ENCODE measurements around the gene APOC3.
"Not testable (repeated sequence)": the region's sequence is repeated elsewhere in the genome, so short reads cannot be mapped to it uniquely, and the experiment has no call there.

APOC3 gene

GRCh38 chr11:116829525-116830183 is at the start of gene APOC3:
TSS of gene APOC3 (plus strand) at chr11:116829907. CDS start at chr11:116830583, 676 bp downstream.
- peak; percentile 13 for DNase-seq (ENCODE audit: low spot score)

- DNase-seq (ENCODE audit: low spot score): no peak
Measured at GRCh38 chr11:116782728-116783127, 47.0 kb upstream of the APOC3 start.

- DNase-seq (ENCODE audit: low spot score): no peak
Measured at GRCh38 chr11:116786326-116786725, 43.4 kb upstream of the APOC3 start.

- DNase-seq (ENCODE audit: low spot score): no peak
Measured at GRCh38 chr11:116786966-116787365, 42.7 kb upstream of the APOC3 start.

GRCh38 chr11:116787436-116787785 is 42.3 kb upstream of the APOC3 start:
- DNase-seq (ENCODE audit: low spot score): peak; percentile 16

- peak; percentile 94 for DNase-seq (ENCODE audit: low spot score)
Measured at GRCh38 chr11:116787786-116788486, 41.8 kb upstream of the APOC3 start, which contains the start of gene ZPR1. TSS of gene ZPR1 (minus strand) at chr11:116788023. CDS start at chr11:116787990, 33 bp downstream.

- DNase-seq (ENCODE audit: low spot score): no peak
Measured at GRCh38 chr11:116788534-116788933, 41.2 kb upstream of the APOC3 start.

- DNase-seq (ENCODE audit: low spot score): no peak
Measured at GRCh38 chr11:116788975-116789374, 40.7 kb upstream of the APOC3 start.

- DNase-seq (ENCODE audit: low spot score): no peak
Measured at GRCh38 chr11:116790167-116791001, 39.3 kb upstream of the APOC3 start.

GRCh38 chr11:116791002-116791812 is 38.5 kb upstream of the APOC3 start:
- DNase-seq (ENCODE audit: low spot score): peak; percentile 92

- no peak for DNase-seq (ENCODE audit: low spot score)
Measured at GRCh38 chr11:116791813-116792143, 37.9 kb upstream of the APOC3 start, which contains the start of gene APOA5. TSS of gene APOA5 (minus strand) at chr11:116791879. CDS start at chr11:116791860, 19 bp downstream.

GRCh38 chr11:116792144-116792868 is 37.4 kb upstream of the APOC3 start:
- DNase-seq (ENCODE audit: low spot score): no peak

- DNase-seq (ENCODE audit: low spot score): peak; percentile 35
Measured at GRCh38 chr11:116792869-116793771, 36.6 kb upstream of the APOC3 start.

- DNase-seq (ENCODE audit: low spot score): no peak
Measured at GRCh38 chr11:116793772-116794097, 36.0 kb upstream of the APOC3 start.

GRCh38 chr11:116794851-116795250 is 34.9 kb upstream of the APOC3 start:
- no peak for DNase-seq (ENCODE audit: low spot score)

GRCh38 chr11:116796548-116796947 is 33.2 kb upstream of the APOC3 start:
- no peak for DNase-seq (ENCODE audit: low spot score)

GRCh38 chr11:116797816-116798215 is 31.9 kb upstream of the APOC3 start:
- DNase-seq (ENCODE audit: low spot score): no peak

GRCh38 chr11:116798368-116798767 is 31.3 kb upstream of the APOC3 start:
- no peak for DNase-seq (ENCODE audit: low spot score)

- no peak for DNase-seq (ENCODE audit: low spot score)
Measured at GRCh38 chr11:116800610-116801009, 29.1 kb upstream of the APOC3 start.

GRCh38 chr11:116801662-116802061 is 28.0 kb upstream of the APOC3 start:
- DNase-seq (ENCODE audit: low spot score): not testable (repeated sequence)
